ENCODE measurements around the gene DENND6A.

Gene DENND6A

DNA sequence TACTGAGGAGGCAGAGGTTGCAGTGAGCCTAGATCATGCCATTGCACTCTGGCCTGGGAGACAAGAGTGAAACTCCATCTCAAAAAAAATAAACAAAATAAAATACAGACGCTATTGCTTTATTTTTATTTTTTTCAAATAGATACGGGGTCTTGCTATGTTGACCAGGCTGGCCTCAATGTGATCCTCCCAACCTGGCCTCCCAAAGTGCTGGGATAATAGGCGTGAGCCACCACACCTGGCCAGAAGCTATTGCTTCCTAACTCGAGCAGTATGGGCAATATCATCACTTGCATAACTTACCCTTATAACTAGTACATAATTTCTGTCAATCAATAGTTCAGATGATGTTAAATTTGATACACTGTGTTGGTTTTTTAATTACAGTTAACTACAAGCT lies 98.7 kb downstream of the DENND6A start:
- TF ChIP-seq, protein P1, sequence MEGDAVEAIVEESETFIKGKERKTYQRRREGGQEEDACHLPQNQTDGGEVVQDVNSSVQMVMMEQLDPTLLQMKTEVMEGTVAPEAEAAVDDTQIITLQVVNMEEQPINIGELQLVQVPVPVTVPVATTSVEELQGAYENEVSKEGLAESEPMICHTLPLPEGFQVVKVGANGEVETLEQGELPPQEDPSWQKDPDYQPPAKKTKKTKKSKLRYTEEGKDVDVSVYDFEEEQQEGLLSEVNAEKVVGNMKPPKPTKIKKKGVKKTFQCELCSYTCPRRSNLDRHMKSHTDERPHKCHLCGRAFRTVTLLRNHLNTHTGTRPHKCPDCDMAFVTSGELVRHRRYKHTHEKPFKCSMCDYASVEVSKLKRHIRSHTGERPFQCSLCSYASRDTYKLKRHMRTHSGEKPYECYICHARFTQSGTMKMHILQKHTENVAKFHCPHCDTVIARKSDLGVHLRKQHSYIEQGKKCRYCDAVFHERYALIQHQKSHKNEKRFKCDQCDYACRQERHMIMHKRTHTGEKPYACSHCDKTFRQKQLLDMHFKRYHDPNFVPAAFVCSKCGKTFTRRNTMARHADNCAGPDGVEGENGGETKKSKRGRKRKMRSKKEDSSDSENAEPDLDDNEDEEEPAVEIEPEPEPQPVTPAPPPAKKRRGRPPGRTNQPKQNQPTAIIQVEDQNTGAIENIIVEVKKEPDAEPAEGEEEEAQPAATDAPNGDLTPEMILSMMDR (IDR thresholded peaks at IDR 0.05; ENCODE audit: borderline replicate concordance, control extremely low read depth, extremely low read depth, insufficient read depth, missing control alignments) = no peak
- in situ Hi-C loops (cut with MboI; ENCODE audit: low sequenced_read_pairs, unreplicated experiment) = no loop called here
- DNase-seq (ENCODE audit: low spot score) = no peak

DNA sequence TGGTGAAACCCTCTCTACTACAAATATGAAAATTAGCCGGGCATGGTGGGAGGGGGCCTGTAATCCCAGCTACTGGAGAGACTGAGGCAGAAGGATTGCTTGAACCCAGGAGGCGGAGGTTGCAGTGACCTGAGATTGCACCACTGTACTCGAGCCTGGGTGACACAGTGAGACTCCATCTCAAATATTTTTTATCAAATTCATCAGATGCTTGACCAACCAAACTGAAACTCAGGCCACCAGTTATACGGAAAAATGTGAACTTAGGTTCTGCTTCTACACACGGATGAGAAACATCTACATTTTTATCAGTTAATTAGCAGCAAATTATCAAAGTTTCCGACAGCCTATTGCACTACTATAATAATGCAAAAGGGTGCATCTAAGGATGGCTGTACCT lies 100.6 kb downstream of the DENND6A start:
- no peak for DNase-seq (ENCODE audit: low spot score)
- TF ChIP-seq, protein P1 (IDR thresholded peaks at IDR 0.05; ENCODE audit: borderline replicate concordance, control extremely low read depth, extremely low read depth, insufficient read depth, missing control alignments) = no peak
- in situ Hi-C loops (cut with MboI; ENCODE audit: low sequenced_read_pairs, unreplicated experiment) = no loop called here

DNA sequence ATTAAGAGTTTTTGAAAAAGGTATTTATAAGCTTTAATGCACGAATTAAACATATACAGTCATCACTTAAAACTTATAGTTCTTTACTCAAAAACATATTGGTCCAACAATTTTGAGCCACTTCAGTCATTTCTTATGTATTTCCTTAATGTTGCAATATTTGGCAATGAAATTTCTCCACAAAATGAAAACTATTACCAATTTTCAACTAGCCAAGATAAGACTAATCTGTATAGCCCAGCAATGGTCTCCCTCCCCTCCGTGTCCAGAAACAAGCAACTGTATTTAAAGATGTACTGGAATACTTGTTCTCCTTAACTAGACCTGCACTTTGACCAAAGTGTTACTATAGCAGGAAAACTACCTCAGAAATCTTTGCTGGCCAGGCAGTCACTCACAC lies 105.0 kb downstream of the DENND6A start:
- no peak for DNase-seq (ENCODE audit: low spot score)
- TF ChIP-seq, protein P1 (IDR thresholded peaks at IDR 0.05; ENCODE audit: borderline replicate concordance, control extremely low read depth, extremely low read depth, insufficient read depth, missing control alignments) = no peak
- in situ Hi-C loops (cut with MboI; ENCODE audit: low sequenced_read_pairs, unreplicated experiment) = no loop called here

DNA sequence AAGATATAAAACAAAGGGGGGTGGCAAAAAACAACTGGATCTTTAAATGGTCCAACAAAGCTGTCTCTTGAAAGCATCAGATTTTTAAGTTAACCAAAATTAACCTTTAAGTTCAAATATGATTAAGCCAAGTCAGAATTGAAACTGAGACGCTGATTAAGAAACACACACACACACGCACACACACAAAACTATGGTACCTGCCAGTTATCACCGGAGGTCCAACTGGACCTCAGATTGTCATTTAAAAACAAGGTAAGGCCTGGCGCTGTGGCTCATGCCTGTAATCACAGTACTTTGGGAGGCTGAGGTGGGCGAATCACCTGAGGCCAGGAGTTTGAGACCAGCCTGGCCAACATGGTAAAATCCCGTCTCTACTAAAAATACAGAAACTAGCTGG lies 106.1 kb downstream of the DENND6A start:
- in situ Hi-C loops (cut with MboI; ENCODE audit: low sequenced_read_pairs, unreplicated experiment) = no loop called here
- TF ChIP-seq, protein P1 (IDR thresholded peaks at IDR 0.05; ENCODE audit: borderline replicate concordance, control extremely low read depth, extremely low read depth, insufficient read depth, missing control alignments) = no peak
- DNase-seq (ENCODE audit: low spot score) = no peak

DNA sequence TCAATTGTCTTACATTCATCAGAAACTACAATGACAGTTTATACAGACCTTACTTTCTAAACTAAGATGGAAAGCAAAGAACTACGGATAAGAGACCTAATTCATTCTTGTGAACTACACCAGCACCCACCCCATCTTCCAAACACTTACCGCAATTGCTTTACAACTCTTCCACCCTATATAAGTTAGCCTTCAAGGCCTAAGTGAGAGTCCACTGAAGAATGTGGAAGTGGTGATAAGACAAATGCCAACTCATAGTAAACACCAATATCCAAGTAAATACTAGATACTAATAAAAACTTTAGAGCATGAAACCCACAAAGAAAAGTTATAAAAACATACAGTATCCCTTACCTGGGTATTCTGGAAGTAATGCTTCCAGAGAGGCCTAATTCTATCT lies 109.3 kb downstream of the DENND6A start:
- in situ Hi-C loops (cut with MboI; ENCODE audit: low sequenced_read_pairs, unreplicated experiment) = no loop called here
- no peak for DNase-seq (ENCODE audit: low spot score)
- TF ChIP-seq, protein P1 (IDR thresholded peaks at IDR 0.05; ENCODE audit: borderline replicate concordance, control extremely low read depth, extremely low read depth, insufficient read depth, missing control alignments) = no peak

DNA sequence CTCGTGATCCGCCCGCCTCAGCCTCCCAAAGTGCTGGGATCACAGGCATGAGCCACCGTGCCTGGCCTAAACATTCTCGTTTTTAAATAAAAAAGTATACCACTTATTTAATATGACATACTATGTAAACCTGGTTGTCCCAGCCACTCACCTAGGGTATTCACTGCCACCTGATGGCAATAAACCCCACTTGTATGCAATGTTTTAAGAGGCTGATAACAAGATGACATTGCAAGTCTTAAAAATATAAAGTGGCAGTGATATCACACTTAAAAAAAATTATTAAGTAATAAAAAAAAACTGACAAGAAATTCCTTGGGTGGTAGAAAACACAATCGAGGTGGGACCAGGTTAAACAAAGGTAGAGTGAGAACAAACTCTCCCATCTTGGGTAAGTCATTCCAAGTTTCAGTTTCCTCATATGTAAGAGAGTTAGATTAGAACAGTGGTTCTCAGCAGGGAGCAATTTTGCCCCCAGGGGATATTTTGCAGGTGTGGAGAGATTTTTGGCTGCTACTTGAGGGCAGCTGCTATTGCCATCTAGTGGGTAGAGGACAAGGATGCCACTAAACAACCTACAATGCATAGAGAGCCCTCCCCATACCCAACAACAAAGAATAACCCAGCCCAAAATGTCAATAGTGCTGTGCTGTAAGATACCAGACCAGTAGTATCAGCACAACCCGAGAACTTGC lies 110.3 kb downstream of the DENND6A start:
- in situ Hi-C loops (cut with MboI; ENCODE audit: low sequenced_read_pairs, unreplicated experiment) = no loop called here
- TF ChIP-seq, protein P1 (IDR thresholded peaks at IDR 0.05; ENCODE audit: borderline replicate concordance, control extremely low read depth, extremely low read depth, insufficient read depth, missing control alignments) = no peak
- no peak for DNase-seq (ENCODE audit: low spot score)

Data from GM13976 (cell line).